H1 (cell line): ENCODE results near the gene ARGLU1. TPM values are rescaled to one million over a fixed set of nuclear protein-coding genes. Genes with fewer than 3 reads are reported as not detected.

Experiments used
- BACH1 ChIP-seq: IDR thresholded peaks from 2 replicates; pipeline ENCODE4 v1.6.1; 2012; ENCODE audit warnings: low read length, improper control_type of control experiment
- CHD7 ChIP-seq: fragments of 300-600 bp; sonication (generic); IDR thresholded peaks from 2 replicates; pipeline ENCODE4 v1.7.1; 2012; ENCODE audit warnings: low read length, moderate library complexity, mild to moderate bottlenecking, inconsistent platforms; ENCODE audit not compliant: insufficient replicate concordance
- HDAC6 ChIP-seq: IDR thresholded peaks from one replicate; pipeline ENCODE4 v1.7.1; 2012; ENCODE audit warnings: low read depth, mild to moderate bottlenecking, inconsistent platforms, low read length, moderate library complexity
- JUND ChIP-seq: IDR thresholded peaks from 2 replicates; pipeline ENCODE4 v1.6.1; 2011; ENCODE audit warnings: mild to moderate bottlenecking, improper control_type of control experiment, low read length
- RAD21 ChIP-seq, 2 experiments: IDR thresholded peaks in 1 of 2; conservative IDR thresholded peaks in 1 of 2; 2 replicates each; pipeline ENCODE4 v1.6.1; 2011; ENCODE audit warnings: low read depth in 2 of 2, low read length in 2 of 2, improper control_type of control experiment in 1 of 2, inconsistent platforms in 1 of 2, mild to moderate bottlenecking in 1 of 2, moderate library complexity in 1 of 2
- SIRT6 ChIP-seq: IDR thresholded peaks from one replicate; pipeline ENCODE4 v1.7.1; 2012; ENCODE audit warnings: low read length, inconsistent platforms
- SIX5 ChIP-seq: IDR thresholded peaks from 2 replicates; pipeline ENCODE4 v1.6.1; 2011; ENCODE audit warnings: mild to moderate bottlenecking, low read depth, low read length
- ZNF274 ChIP-seq: IDR thresholded peaks from 2 replicates; pipeline ENCODE4 v1.7.0; 2012; ENCODE audit warnings: low read length, borderline replicate concordance; ENCODE audit errors: extremely low read depth
- polyA plus RNA-seq, 7 experiments: library from polyadenylated mRNA; depleted of rRNA in 3 of 7; stranded (reverse) in 5 of 7; unstranded in 2 of 7; fragments of >200 nt in 5 of 7; fragments of 200-250 nt in 2 of 7; gene quantifications; 1 replicate in 5 of 7; 2 replicates in 1 of 7; 4 replicates in 1 of 7; pipeline versions ENCODE4 v1.2.1 to v1.2.3, GENCODE V29; 2011 to 2013; ENCODE audit warnings: missing spikeins in 2 of 7, mixed read lengths in 2 of 7
- total RNA-seq: library from RNA; stranded (reverse); fragmentation: NEBNext Ultra II Directional; extraction: Animal tissue kit (Norgen Biotek cat#: 25700); gene quantifications from 2 replicates; pipeline ENCODE4 v1.2.1, GENCODE V29; 2021
- TF ChIP-seq, protein P1 (sequence below), 3 experiments: IDR thresholded peaks; 1 replicate in 2 of 3; 2 replicates in 1 of 3; pipeline versions ENCODE4 v1.5.1 to v1.6.1; 2011; ENCODE audit warnings: low read length in 3 of 3, mild to moderate bottlenecking in 3 of 3, inconsistent platforms in 2 of 3, low read depth in 1 of 3, moderate library complexity in 1 of 3; ENCODE audit not compliant: insufficient read depth in 1 of 3; ENCODE audit errors: control extremely low read depth in 1 of 3

ARGLU1 gene
- total and polyA plus RNA-seq, 2 of the 8 experiments (the other 6 are each of a cell fraction or from before 2014, with no cell fraction given), result 47.8 to 84.9 TPM

- TF ChIP-seq CHD7 (no peak), RAD21 (IDR thresholded peaks at IDR 0.05 in 1 of 2, conservative IDR thresholded peaks at IDR 0.05 in 1 of 2; ENCODE audit: low read depth in 2 of 2, low read length in 2 of 2) (no peak), ZNF274 (no peak), SIRT6 (no peak), SIX5 (no peak), JUND (no peak), HDAC6 (no peak), BACH1 (no peak)
- TF ChIP-seq, protein P1, sequence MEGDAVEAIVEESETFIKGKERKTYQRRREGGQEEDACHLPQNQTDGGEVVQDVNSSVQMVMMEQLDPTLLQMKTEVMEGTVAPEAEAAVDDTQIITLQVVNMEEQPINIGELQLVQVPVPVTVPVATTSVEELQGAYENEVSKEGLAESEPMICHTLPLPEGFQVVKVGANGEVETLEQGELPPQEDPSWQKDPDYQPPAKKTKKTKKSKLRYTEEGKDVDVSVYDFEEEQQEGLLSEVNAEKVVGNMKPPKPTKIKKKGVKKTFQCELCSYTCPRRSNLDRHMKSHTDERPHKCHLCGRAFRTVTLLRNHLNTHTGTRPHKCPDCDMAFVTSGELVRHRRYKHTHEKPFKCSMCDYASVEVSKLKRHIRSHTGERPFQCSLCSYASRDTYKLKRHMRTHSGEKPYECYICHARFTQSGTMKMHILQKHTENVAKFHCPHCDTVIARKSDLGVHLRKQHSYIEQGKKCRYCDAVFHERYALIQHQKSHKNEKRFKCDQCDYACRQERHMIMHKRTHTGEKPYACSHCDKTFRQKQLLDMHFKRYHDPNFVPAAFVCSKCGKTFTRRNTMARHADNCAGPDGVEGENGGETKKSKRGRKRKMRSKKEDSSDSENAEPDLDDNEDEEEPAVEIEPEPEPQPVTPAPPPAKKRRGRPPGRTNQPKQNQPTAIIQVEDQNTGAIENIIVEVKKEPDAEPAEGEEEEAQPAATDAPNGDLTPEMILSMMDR (IDR thresholded peaks at IDR 0.05; ENCODE audit: control extremely low read depth in 1 of 3, insufficient read depth in 1 of 3, low read depth in 1 of 3, low read length in 3 of 3), result no peak
Observed at GRCh38 chr13:106500445-106500844, 67.5 kb downstream of the ARGLU1 start (continued).
